GM20000 (cell line): Measurements from ENCODE around the gene TENT4B.
"Not testable (repeated sequence)": the region's sequence is repeated elsewhere in the genome, so short reads cannot be mapped to it uniquely, and the experiment has no call there.

ENCODE experiments used
- DNase-seq: peaks from one replicate; pipeline ENCODE4 v3.0.0; 2012; ENCODE audit warnings: low spot score
- TF ChIP-seq, protein P1 (sequence below): IDR thresholded peaks from 2 replicates; pipeline ENCODE4 v1.5.1; 2012; ENCODE audit warnings: mild to moderate bottlenecking, control low read depth; ENCODE audit errors: extremely low read depth, missing control alignments

The TENT4B gene

DNA sequence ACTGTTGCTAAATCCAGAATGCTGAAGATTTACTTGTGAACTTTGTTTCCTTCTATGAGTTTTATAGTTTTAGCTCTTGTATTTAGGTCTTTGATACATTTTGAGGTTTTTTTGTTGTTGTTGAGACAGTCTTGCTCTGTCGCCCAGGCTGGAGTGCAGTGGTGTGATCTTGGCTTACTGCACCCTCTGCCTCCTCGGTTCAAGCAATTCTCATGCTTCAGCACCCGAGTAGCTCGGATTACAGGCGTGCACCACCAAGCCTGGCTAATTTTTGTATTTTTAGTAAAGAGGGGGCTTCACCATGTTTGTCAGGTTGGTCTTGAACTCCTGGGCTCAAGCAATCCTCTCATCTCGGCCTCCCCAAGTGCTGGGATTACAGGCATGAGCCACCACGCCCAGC lies 14.4 kb downstream of the TENT4B start:
- TF ChIP-seq, protein P1, sequence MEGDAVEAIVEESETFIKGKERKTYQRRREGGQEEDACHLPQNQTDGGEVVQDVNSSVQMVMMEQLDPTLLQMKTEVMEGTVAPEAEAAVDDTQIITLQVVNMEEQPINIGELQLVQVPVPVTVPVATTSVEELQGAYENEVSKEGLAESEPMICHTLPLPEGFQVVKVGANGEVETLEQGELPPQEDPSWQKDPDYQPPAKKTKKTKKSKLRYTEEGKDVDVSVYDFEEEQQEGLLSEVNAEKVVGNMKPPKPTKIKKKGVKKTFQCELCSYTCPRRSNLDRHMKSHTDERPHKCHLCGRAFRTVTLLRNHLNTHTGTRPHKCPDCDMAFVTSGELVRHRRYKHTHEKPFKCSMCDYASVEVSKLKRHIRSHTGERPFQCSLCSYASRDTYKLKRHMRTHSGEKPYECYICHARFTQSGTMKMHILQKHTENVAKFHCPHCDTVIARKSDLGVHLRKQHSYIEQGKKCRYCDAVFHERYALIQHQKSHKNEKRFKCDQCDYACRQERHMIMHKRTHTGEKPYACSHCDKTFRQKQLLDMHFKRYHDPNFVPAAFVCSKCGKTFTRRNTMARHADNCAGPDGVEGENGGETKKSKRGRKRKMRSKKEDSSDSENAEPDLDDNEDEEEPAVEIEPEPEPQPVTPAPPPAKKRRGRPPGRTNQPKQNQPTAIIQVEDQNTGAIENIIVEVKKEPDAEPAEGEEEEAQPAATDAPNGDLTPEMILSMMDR, result no peak
- no peak for DNase-seq

GRCh38 chr16:50169555-50170096 lies 16.5 kb downstream of the TENT4B start:
- DNase-seq, result no peak
- TF ChIP-seq, protein P1, result no peak

- DNase-seq, result not testable (repeated sequence)
These were observed 18.7 kb downstream of the TENT4B start for GRCh38 chr16:50171773-50172172.

DNA sequence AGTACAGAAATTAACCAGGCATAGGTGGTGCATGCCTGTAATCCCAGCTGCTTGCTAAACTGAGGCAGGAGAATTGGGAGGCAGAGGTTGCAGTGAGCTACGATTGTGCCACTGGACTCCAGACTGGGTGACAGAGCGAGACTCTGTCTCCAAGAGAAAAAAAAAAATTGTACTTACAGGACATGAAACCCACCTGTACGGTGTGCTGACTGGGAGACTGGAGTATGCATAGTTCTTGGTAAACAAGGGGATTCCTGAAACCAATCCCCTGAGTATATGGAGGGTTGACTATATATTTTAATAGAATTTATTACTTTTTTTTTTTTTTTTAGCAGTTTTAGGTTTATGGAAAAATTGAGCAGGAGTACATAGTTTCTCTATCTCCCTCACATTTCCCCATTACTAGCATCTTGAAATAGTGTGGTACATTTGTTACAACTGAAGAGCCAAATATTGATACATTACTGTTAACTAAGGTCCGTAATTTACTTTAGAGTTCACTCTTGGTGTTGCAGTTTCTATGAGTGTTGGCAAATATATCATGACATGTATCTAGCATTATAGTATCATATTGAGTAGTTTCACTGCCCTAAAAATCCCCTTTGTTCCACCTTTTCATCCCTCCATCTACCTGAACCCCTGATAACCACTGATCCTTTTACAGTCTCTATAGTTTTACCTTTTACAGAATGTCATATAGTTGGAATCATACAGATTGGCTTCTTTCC lies 19.3 kb downstream of the TENT4B start:
- TF ChIP-seq, protein P1, result no peak
- DNase-seq, result no peak

DNA sequence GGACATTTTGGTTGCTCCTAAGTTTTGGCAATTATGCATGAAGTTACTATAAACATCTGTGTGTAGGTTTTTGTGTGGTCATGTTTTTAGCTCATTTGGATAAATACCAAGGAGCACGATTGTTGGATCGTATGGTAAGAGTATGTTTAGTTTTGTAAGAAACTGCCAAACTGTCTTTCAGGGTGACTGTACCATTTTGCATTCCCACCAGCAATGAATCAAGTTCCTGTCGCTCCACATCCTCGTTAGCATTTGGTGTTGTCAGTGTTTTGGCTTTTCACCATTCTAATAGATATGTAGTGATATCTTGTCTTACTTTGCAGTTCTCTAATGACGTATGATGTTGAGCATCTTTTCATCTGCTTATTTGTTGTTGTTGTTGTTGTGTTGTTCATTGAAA lies 20.2 kb downstream of the TENT4B start:
- TF ChIP-seq, protein P1, result no peak
- DNase-seq, result no peak

- TF ChIP-seq, protein P1, result no peak
- DNase-seq, result no peak
These were observed 25.4 kb downstream of the TENT4B start for GRCh38 chr16:50178491-50178941.

DNA sequence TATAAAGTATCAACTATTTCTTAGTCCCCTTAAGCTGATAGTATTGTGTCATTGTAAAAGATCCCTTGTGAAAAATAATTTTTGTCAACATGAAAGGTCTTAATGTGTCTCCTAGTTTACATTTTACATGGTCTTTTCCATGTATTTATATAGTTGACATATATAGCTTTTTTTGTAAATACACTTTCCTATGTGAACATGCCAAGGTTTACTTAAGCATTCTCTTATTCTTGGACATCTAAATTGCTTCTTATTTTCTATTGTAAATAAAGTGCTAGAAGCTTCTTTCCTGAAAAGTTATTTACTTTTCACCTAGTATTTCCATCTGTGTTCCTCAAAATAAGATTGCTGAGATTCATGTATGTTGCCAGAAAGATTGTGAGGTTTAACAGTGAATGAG lies 29.3 kb downstream of the TENT4B start:
- TF ChIP-seq, protein P1, result no peak
- no peak for DNase-seq

DNA sequence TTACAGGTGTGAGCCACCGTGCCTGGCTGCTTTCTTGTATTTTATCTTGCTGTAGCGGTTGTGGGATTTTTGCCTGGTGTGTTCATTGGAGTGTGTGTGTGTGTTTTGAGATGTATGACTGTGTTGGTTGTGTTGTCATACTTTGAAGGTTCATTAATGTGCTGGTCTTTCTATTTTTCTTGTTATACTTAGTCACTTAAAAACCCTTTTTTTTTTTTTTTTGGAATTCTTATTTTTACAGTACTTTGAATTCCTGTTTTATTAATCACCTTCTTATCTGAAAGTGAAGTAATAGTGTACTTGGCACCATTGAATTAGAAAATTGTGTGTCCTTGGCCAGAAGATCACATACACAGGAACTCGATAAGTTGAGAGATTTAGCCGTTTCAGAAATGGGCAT lies 30.2 kb downstream of the TENT4B start:
- DNase-seq, result no peak
- TF ChIP-seq, protein P1, result no peak
